SK-N-SH treated with all-trans-retinoic acid at 6 μM for 48 hours (cell line): ENCODE results near the gene FBL.
"Not testable (repeated sequence)": the region's sequence is repeated elsewhere in the genome, so short reads cannot be mapped to it uniquely, and the experiment has no call there.

Source experiments
- CREB5 ChIP-seq: fragments of 250-450 bp; sonication (Bioruptor Pico); IDR thresholded peaks from 2 replicates; pipeline ENCODE4 v1.5.1; 2020; ENCODE audit warnings: low read depth, mild to moderate bottlenecking, moderate library complexity
- CSRNP3 ChIP-seq: fragments of 250-450 bp; sonication (Bioruptor Pico); IDR thresholded peaks from 2 replicates; pipeline ENCODE4 v1.5.1; 2021; ENCODE audit warnings: mild to moderate bottlenecking, moderate library complexity
- POU6F1 ChIP-seq: fragments of 250-450 bp; sonication (Bioruptor Pico); IDR thresholded peaks from 2 replicates; pipeline ENCODE4 v1.8.0; 2021; ENCODE audit warnings: low read depth, mild to moderate bottlenecking, moderate library complexity, borderline replicate concordance
- PPARA ChIP-seq: fragments of 250-450 bp; sonication (Bioruptor Pico); IDR thresholded peaks from 2 replicates; pipeline ENCODE4 v1.5.0; 2020; ENCODE audit warnings: mild to moderate bottlenecking, borderline replicate concordance
- RARB ChIP-seq: fragments of 250-450 bp; sonication (Bioruptor Pico); IDR thresholded peaks from 2 replicates; pipeline ENCODE4 v1.8.0; 2021; ENCODE audit warnings: mild to moderate bottlenecking, moderate library complexity
- TCF4 ChIP-seq: fragments of 250-450 bp; sonication (Bioruptor Pico); IDR thresholded peaks from 2 replicates; pipeline ENCODE4 v1.8.0; 2021; ENCODE audit warnings: mild to moderate bottlenecking, moderate library complexity, borderline replicate concordance
- TOX ChIP-seq: fragments of 250-450 bp; sonication (Bioruptor Pico); IDR thresholded peaks from 2 replicates; pipeline ENCODE4 v1.8.0; 2021; ENCODE audit warnings: mild to moderate bottlenecking, moderate library complexity, borderline replicate concordance
- TSHZ2 ChIP-seq: fragments of 250-450 bp; sonication (Bioruptor Pico); IDR thresholded peaks from 2 replicates; pipeline ENCODE4 v1.5.0; 2020; ENCODE audit warnings: mild to moderate bottlenecking, moderate library complexity
- ZFP30 ChIP-seq: fragments of 450-650 bp; formaldehyde crosslinking; IDR thresholded peaks from 2 replicates; pipeline ENCODE4 v1.5.0; 2022; ENCODE audit warnings: mild to moderate bottlenecking, moderate library complexity
- ZNF565 ChIP-seq: fragments of 450-650 bp; formaldehyde crosslinking; conservative IDR thresholded peaks from 2 replicates; pipeline ENCODE4 v1.5.0; 2020; ENCODE audit warnings: low read depth, mild to moderate bottlenecking, moderate library complexity
- ZNF8 ChIP-seq: fragments of 450-650 bp; formaldehyde crosslinking; IDR thresholded peaks from 2 replicates; pipeline ENCODE4 v1.5.0; 2020; ENCODE audit warnings: mild to moderate bottlenecking, moderate library complexity

- TF ChIP-seq CREB5; PPARA; TCF4 (CRISPR knock-in tag); TOX; RARB (CRISPR knock-in tag); CSRNP3; ZFP30 (CRISPR knock-in tag); ZNF8 (CRISPR knock-in tag); ZNF565 (CRISPR knock-in tag); TSHZ2 (CRISPR knock-in tag); POU6F1: not testable (repeated sequence)
Observed at GRCh38 chr19:39887456-39887951, 41.3 kb upstream of the FBL start.
